ENCODE data around the gene MLF1.

The MLF1 gene

DNA sequence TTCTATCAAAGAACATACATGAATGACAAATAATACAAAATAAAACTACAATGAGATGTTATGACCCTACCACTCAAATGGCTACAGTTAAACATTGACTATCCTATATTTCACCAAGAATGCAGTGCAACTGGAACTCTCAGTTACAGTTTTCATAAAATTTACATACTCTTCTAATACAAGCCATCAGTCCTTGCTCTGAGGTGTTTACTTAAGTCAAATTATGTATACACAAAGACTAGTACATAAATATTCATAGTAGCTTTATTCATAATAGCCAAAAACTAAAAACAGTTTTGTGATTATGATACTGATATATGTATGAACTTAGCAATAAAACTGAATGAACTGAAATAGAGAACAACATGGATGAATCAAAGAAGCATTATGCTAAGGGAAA, 19.2 kb downstream of the MLF1 start:
- DNase-seq: no peak

DNA sequence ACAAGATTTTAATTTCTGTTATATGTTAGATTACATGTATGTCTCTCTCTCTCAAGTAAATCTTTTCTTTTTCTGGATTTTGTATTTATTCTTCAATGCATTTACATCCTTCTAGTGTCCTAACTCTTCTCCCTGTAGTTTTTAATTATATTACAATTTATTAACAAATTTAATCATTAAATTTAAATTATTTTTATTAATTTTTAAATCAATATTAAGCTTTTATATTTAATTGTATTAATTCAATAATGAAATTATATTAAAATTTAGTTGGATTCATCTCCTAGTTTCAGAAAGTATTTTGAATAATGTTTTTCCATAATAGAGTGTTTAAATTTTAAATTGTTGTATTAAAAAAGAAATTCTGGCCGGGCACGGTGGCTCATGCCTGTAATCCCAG, 29.8 kb downstream of the MLF1 start:
- DNase-seq: no peak

DNA sequence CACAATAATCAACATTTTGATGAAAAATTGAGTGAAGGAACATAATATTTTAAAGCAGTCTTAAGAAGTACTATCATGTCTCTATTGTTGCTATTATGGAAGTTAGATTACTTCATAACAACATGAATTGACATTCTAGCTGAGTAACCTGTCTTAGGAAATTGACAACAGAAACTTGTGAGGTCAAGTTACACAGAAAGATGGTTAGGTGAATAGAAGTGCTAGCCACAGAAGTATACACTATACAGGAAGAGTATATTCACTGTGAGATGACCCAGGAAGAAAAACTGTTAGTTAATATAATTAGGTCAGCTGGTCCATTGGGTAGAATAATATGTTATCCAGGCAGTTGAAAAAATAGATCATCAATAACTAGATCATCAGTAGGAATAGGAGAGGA, 31.2 kb downstream of the MLF1 start:
- DNase-seq: no peak

DNA sequence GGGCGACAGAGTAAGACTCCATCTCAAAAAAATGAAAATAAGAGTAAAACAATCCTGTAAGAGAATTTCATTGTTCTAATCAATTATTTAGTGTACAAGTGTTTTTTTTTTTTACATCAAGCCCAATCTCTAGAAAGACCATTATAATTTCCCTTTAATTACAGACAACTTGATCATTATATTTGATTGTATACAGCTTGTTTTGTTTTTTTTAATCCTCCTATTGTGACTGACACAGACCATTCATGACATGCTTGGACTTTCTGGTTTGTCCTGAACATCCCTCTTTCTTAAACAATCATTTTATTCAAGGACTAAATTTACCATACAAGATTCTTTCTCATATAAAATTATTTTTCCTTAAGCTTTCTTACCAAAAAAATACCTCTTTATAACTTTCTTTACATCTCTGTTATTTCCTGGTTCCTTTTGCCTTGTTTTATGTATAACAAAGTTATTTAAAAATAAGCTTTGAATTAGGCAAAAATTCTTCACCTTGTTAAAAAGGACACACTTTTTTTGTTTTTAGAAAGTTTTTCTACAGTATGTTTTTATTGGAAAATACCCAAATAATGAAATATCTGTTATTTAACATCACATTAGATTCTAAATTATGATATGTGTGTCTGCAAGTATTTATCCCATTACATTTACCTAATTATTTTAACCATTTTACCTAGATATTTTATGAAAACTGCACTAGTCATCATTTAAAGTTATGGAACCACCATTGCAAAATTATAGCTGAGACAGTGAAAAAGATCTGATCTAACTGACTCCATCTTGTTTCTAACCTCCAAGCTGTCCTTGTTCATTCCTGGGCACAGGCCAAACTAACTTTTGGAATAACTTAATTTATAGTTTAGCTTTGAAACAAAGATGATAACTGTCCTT, 47.2 kb downstream of the MLF1 start:
- no peak for DNase-seq

DNA sequence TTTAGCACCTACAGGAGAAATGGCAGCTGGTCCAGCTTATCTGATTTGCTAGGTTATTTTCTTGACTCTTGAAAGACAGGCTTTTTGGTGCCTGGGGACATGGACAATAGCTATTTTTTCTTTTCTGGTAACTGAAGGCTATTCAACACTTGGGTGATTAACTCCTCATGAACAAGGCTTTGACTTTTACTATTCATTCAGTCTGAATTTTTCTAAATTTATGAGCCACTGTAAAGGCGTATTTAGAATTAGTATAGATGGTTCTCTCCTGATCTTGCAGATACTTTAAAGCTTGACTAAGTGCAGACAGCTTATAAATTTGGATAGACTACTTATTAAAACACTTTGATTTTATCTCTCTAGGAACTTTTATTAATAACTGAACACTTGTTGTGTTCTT, 54.9 kb downstream of the MLF1 start:
- DNase-seq: no peak

DNA sequence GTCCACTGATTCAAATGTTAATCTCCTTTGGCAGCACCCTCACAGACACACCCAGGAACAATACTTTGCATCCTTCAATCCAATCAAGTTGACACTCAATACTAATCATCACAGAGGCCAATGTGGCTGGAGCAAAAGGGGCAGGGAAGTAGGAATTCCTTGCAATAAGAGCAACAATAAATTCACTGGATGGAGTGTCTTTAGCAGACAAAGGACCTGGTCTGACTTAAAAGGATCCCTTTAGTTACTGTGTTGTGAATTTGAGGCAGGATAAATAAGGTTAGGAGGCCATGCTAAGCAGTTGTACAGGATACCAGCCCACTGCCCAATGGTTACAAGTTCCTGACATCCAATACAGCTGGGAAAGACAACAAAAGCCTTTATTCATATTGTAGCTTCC, 61.0 kb downstream of the MLF1 start:
- no peak for DNase-seq

DNA sequence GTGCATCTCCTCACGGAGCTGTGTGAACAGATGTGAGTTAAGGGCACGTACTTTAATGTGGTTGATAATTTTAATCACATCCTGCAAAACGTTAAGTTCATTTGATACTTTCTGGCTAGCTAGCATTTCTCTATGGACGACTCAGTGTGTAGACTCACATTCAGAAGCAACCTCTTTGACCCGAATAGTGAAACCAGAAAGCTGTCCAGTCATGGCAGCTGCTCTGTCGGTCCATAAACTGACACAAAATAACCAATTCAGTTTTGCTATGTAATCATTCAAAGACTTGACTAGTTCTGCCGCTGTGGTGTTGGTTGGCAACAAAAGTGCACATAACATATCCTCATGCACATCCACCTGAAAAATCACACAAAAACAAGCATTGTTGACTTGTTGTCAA, 69.7 kb downstream of the MLF1 start:
- DNase-seq: no peak

DNA sequence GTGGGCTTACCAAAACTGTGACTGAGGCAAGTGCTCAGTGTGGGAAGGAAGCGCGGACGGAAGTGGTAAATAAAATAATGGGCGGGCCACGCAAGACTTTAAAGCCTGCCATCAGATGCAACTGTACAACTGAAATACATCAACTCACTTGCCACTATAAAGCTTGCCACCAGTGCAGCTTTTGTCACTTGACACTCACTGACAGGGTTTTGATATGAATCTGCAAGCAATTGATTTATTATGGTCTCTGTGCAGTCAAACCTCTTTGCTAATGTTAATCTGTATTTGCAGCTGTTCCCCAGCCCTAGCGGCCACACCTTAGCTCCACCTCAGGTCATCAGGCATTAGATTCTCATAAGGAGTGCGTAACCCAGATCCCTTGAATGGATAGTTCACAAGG, 71.0 kb downstream of the MLF1 start:
- DNase-seq: no peak

DNA sequence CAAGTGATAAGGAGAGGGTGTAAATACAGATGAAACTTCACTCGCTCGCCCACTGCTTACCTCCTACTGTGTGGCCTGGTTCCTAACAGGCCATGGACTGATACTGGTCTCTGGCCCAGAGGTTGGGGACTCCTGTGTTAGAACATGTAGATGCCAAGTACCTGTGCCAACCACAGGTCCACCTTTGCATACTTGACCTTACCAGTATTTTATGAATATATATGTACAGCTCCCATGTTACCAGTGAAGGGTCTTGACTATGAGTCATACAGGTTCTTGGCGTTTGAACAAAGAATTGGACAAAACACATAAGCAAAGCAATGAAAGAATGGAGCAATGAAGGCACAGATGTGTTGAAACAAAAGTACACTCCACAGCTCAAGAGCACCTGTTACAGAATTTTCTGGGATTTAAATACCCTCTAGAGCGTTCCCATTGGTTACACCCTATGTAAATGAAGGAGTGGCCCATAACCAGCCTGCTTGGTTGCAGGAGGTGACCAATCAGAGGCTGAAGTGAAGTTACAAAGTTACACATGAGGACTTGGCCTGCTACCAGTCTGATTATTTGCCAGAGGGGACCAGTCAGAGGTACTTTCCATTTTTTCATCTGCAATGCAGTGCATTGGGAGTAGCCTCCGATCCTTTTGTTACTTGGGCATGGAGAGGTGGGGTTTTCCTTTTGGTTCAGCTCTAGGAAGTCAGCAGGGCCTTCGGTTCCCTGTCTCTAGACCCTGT, 71.6 kb downstream of the MLF1 start:
- DNase-seq: no peak

DNA sequence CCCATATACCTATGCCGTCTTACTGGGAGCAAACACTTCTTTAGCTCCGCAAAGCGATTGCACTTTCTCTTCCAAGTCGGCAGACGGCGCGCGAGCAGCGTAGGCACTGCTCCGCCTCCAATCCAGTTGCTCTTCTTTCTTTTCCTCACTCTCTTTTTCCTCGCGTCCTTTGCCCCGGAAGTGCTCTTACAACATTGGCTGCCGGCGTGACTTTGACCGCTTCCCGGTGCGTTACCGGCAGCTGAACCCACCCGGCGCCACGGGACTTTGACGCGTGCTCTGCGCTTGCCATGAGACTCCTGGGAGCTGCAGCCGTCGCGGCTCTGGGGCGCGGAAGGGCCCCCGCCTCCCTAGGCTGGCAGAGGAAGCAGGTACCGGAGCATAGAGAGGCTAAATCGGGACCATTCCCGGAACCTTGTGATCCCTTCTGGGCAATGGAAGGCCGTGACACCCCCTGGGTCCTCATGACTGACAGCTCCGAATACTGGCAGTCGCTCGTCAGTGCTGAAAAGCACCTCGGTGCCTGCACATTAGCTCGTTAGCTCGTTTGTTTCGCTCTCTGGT, 73.4 kb downstream of the MLF1 start, which contains the start of gene GFM1:
Gene GFM1, plus strand, starts transcription at position 183 of the 564 bp plus-strand sequence. Its CDS starts 108 bp downstream, at position 291.
- DNase-seq: peak; percentile 95

DNA sequence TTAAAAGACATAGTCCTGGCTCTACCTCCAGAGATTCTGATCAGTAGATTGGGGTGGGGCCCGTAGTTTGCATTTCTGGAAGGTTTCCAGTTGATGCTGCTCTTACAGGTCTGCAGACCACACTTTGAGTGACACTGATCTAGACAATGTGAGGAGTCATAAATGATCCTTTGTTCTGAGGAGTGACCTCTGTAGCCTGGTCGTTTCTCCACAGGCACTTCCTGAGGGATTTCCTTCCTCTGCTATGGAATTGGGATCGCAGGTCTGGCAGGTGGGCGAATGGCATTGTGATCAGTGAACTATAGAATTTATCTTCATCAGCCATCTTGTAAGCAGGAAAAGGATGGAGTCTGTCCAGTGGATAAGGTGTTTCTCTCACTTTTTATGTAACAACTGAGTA, 78.8 kb downstream of the MLF1 start:
- DNase-seq: no peak

DNA sequence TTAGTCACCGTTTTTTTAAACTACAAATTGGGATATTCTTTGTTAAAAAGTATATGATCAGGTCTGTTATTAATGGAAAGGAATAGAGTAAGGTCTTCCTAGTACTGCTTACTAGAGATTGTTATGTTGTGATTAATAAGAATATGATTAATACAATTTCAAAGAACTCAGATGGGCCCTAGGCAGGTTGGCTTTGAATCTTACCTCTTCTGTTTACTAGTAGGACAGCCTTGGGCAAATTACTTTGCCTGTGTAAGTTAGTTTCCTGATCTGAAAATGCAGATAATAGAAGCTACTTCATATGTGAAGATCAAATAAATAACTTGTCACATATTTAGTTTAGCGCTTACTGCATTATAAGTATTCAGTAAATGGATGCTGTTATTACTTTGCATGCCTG, 80.2 kb downstream of the MLF1 start:
- DNase-seq: no peak

DNA sequence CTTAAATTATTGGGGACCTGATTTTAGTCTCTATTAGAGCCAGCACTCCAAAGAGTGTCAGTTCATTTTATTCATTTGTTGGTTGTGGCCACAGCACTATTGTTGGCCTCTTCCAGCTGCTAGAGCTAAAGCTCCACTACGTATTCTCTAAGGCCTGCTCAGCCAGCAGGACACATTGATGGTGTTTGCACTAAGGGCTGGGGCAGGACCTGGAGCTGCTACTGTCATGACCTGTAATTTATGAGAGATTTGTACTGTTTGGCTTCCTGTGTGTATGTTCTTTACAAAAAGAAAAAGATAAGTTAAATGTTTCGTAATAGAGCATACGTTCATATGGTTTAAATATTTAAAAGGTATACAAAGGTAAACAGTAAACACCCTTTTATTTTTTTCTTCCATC, 81.5 kb downstream of the MLF1 start:
- DNase-seq: no peak

All from NCI-H1694 (cell line).